SU-DHL-6 (cell line): Measurements from ENCODE around the gene ZNF213.

Source experiments
- H2AFZ ChIP-seq: fragments of 200-600 bp; sonication (generic); 2 replicates; pipeline ENCODE4 v1.6.1; 2014; ENCODE audit warnings: low read depth, mild to moderate bottlenecking, moderate library complexity, mixed read lengths, antibody characterized with exemption, low read length; ENCODE audit not compliant: severe bottlenecking
- H3F3A ChIP-seq: fragments of 200-600 bp; shearing (Covaris generic); 2 replicates; pipeline ENCODE4 v1.6.0; 2016; ENCODE audit warnings: antibody characterized with exemption, mild to moderate bottlenecking; ENCODE audit not compliant: insufficient read depth
- H3K27ac ChIP-seq: fragments of 200-600 bp; sonication (generic); 2 replicates; pipeline ENCODE4 v1.5.1; 2016; ENCODE audit warnings: low read depth, mild to moderate bottlenecking, low read length, moderate library complexity, mixed read lengths
- H3K27me3 ChIP-seq: fragments of 200-600 bp; sonication (generic), shearing (Covaris generic); 2 replicates; pipeline ENCODE4 v1.6.0; 2014; ENCODE audit warnings: mild to moderate bottlenecking, low read length
- H3K36me3 ChIP-seq: fragments of 200-600 bp; sonication (generic); 2 replicates; pipeline ENCODE4 v1.6.1; 2014; ENCODE audit warnings: mild to moderate bottlenecking, low read length, mixed read lengths
- H3K4me2 ChIP-seq: fragments of 300-600, 200-600 bp; shearing (Covaris generic), sonication (generic); 2 replicates; pipeline ENCODE4 v1.6.0; 2014; ENCODE audit warnings: low read length, low read depth, mild to moderate bottlenecking; ENCODE audit not compliant: poor library complexity, severe bottlenecking
- H3K4me3 ChIP-seq: fragments of 200-600 bp; sonication (generic); 2 replicates; pipeline ENCODE4 v1.5.1; 2014; ENCODE audit warnings: antibody characterized with exemption, low read length, mild to moderate bottlenecking, mixed read lengths; ENCODE audit not compliant: insufficient read depth, poor library complexity, severe bottlenecking
- H3K79me2 ChIP-seq: fragments of 200-600 bp; sonication (generic); 2 replicates; pipeline ENCODE4 v1.6.1; 2014; ENCODE audit warnings: mild to moderate bottlenecking, low read length, moderate library complexity; ENCODE audit not compliant: insufficient read depth
- H3K9ac ChIP-seq: fragments of 200-600 bp; sonication (generic); 2 replicates; pipeline ENCODE4 v1.7.0; 2014; ENCODE audit warnings: mild to moderate bottlenecking, low read length
- H3K9me2 ChIP-seq: fragments of 200-600 bp; sonication (generic); replicated peaks from 2 replicates; pipeline ENCODE4 v1.6.1; 2014; ENCODE audit warnings: low read length; ENCODE audit not compliant: insufficient read depth
- H3K9me3 ChIP-seq: fragments of 200-600 bp; sonication (generic); 2 replicates; pipeline ENCODE4 v1.6.1; 2014; ENCODE audit warnings: low read length, mixed read lengths; ENCODE audit not compliant: insufficient read depth
- H4K20me1 ChIP-seq: fragments of 200-600 bp; sonication (generic); 2 replicates; pipeline ENCODE4 v1.6.1; 2014; ENCODE audit warnings: low read depth, mild to moderate bottlenecking, antibody characterized with exemption, low read length, moderate library complexity, mixed read lengths
- CTCF ChIP-seq: fragments of 200-600 bp; sonication (generic); IDR thresholded peaks from one replicate; pipeline ENCODE4 v1.5.1; 2017; ENCODE audit warnings: antibody characterized with exemption, mild to moderate bottlenecking, low read length, moderate library complexity; ENCODE audit not compliant: insufficient read depth, poor library complexity, severe bottlenecking
- EZH2phosphoT487 ChIP-seq: fragments of 200-600 bp; sonication (generic), shearing (Covaris generic); conservative IDR thresholded peaks from 2 replicates; pipeline ENCODE4 v1.6.1; 2018; ENCODE audit warnings: mild to moderate bottlenecking, antibody characterized with exemption, low read length, moderate library complexity, mixed read lengths

Gene ZNF213

GRCh38 chr16:3087243-3088235 is 47.3 kb upstream of the ZNF213 start:
- H3K9ac ChIP-seq: no peak overlapping the region
- no peak overlapping the region for H2AFZ ChIP-seq
- no peak for TF ChIP-seq EZH2phosphoT487
- TF ChIP-seq CTCF: no peak
- H3K27ac ChIP-seq: no peak overlapping the region
- no peaks in the 10 kb centered on the region for H3F3A ChIP-seq
- H3K9me2 ChIP-seq: no peaks in the 10 kb centered on the region
- no peak overlapping the region for H3K4me3 ChIP-seq
- no peaks in the 10 kb centered on the region for H3K36me3 ChIP-seq
- no peak overlapping the region for H3K4me2 ChIP-seq
- H3K79me2 ChIP-seq: no peaks in the 10 kb centered on the region
- no peaks in the 10 kb centered on the region for H3K27me3 ChIP-seq
- H4K20me1 ChIP-seq: no peaks in the 10 kb centered on the region
- no peaks in the 10 kb centered on the region for H3K9me3 ChIP-seq

GRCh38 chr16:3088450-3088849 is 46.4 kb upstream of the ZNF213 start:
- H3K27ac ChIP-seq: no peak overlapping the region
- no peaks in the 10 kb centered on the region for H3K9me2 ChIP-seq
- H3K36me3 ChIP-seq: no peaks in the 10 kb centered on the region
- no peak overlapping the region for H3K4me2 ChIP-seq
- no peaks in the 10 kb centered on the region for H3F3A ChIP-seq
- no peak overlapping the region for H3K4me3 ChIP-seq
- H2AFZ ChIP-seq: no peak overlapping the region
- no peaks in the 10 kb centered on the region for H3K79me2 ChIP-seq
- no peaks in the 10 kb centered on the region for H3K9me3 ChIP-seq
- H4K20me1 ChIP-seq: no peaks in the 10 kb centered on the region
- TF ChIP-seq CTCF (no peak), EZH2phosphoT487 (no peak)
- no peak overlapping the region for H3K9ac ChIP-seq
- H3K27me3 ChIP-seq: no peaks in the 10 kb centered on the region

GRCh38 chr16:3088925-3089716 is 45.7 kb upstream of the ZNF213 start:
- no peaks in the 10 kb centered on the region for H3F3A ChIP-seq
- no peak overlapping the region for H3K4me3 ChIP-seq

More at GRCh38 chr16:3088925-3089716, 45.7 kb upstream of the ZNF213 start:
- no peaks in the 10 kb centered on the region for H3K9me2 ChIP-seq
- H3K36me3 ChIP-seq: no peaks in the 10 kb centered on the region
- no peaks in the 10 kb centered on the region for H3K9me3 ChIP-seq
- TF ChIP-seq CTCF (no peak), EZH2phosphoT487 (no peak)
- H2AFZ ChIP-seq: no peak overlapping the region
- no peak overlapping the region for H3K27ac ChIP-seq
- no peaks in the 10 kb centered on the region for H3K79me2 ChIP-seq
- H3K9ac ChIP-seq: no peak overlapping the region
- no peaks in the 10 kb centered on the region for H3K27me3 ChIP-seq
- no peaks in the 10 kb centered on the region for H4K20me1 ChIP-seq
- no peak overlapping the region for H3K4me2 ChIP-seq
